Karpas-422 (cell line): ENCODE measurements around the gene MAP4. TPM values are rescaled to one million over a fixed set of nuclear protein-coding genes. Genes with fewer than 3 reads are reported as not detected.

Experiments
- DNase-seq: peaks from one replicate; pipeline ENCODE4 v3.0.0-alpha.2; 2015
- H2AFZ ChIP-seq: fragments of 200-600 bp; sonication (generic); 2 replicates; pipeline ENCODE4 v1.6.1; 2014; ENCODE audit warnings: antibody characterized with exemption, low read length, mixed read lengths
- H3K27ac ChIP-seq: fragments of 200-600 bp; sonication (generic); 2 replicates; pipeline ENCODE4 v1.5.1; 2014; ENCODE audit warnings: mild to moderate bottlenecking, low read length, moderate library complexity
- H3K27me3 ChIP-seq: fragments of 200-600 bp; sonication (generic); 2 replicates; pipeline ENCODE4 v1.6.1; 2014; ENCODE audit warnings: low read length, mixed read lengths
- H3K36me3 ChIP-seq: fragments of 200-600 bp; sonication (generic); 2 replicates; pipeline ENCODE4 v1.6.1; 2014; ENCODE audit warnings: low read length, mixed read lengths; ENCODE audit not compliant: insufficient read depth
- H3K4me1 ChIP-seq: fragments of 200-600 bp; sonication (generic); 2 replicates; pipeline ENCODE4 v1.6.1; 2014; ENCODE audit warnings: mild to moderate bottlenecking, low read length, mixed read lengths
- H3K4me2 ChIP-seq: fragments of 200-600 bp; sonication (generic); 2 replicates; pipeline ENCODE4 v1.6.1; 2014; ENCODE audit warnings: low read length, low read depth, mild to moderate bottlenecking; ENCODE audit not compliant: poor library complexity, severe bottlenecking
- H3K4me3 ChIP-seq: fragments of 200-600 bp; sonication (generic); 2 replicates; pipeline ENCODE4 v1.5.1; 2014; ENCODE audit warnings: mild to moderate bottlenecking, antibody characterized with exemption, low read length, mixed read lengths
- H3K79me2 ChIP-seq: fragments of 200-600 bp; sonication (generic); 2 replicates; pipeline ENCODE4 v1.6.1; 2014; ENCODE audit warnings: mild to moderate bottlenecking, low read length, mixed read lengths
- H3K9ac ChIP-seq: fragments of 200-600 bp; sonication (generic); 2 replicates; pipeline ENCODE4 v1.6.0; 2014; ENCODE audit warnings: low read length
- H3K9me2 ChIP-seq: fragments of 200-600 bp; sonication (generic), shearing (Covaris generic); replicated peaks from 2 replicates; pipeline ENCODE4 v1.6.0; 2014; ENCODE audit warnings: mild to moderate bottlenecking, low read length, moderate library complexity; ENCODE audit not compliant: insufficient read depth
- H3K9me3 ChIP-seq: fragments of 300-700, 200-600 bp; sonication (generic); 2 replicates; pipeline ENCODE4 v1.6.1; 2014; ENCODE audit warnings: low read length, mixed read lengths
- H4K20me1 ChIP-seq: fragments of 200-600 bp; sonication (generic); 2 replicates; pipeline ENCODE4 v1.6.1; 2014; ENCODE audit warnings: mild to moderate bottlenecking, antibody characterized with exemption, low read length, low read depth; ENCODE audit not compliant: insufficient read depth
- total RNA-seq: library from RNA; depleted of rRNA; stranded (reverse); fragments of >200 nt; shearing (Covaris generic); gene quantifications from 2 replicates; pipeline ENCODE4 v1.2.3, GENCODE V29; 2014; ENCODE audit warnings: low replicate concordance

Gene MAP4
- total RNA-seq, 1 experiment from 2014 or later: 45.6 TPM

DNA sequence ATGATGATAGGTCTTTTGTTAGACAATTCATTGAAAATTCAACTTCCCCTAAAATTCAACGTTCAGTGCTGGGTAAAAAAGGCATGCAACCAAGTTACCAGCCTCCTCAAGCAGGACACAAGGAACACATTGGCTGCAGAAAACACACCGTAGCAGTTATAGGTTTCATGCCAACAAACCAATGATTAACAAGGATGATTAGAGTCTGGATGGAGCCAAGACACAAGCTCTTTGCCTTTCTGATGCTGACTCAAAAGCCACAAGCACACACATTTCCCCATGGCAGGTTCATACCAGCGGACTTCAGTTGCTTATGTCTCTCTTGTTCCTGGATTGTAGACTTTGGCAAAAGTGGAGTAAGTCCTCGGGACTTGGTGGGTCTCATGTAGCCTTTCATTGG lies 107.5 kb downstream of the MAP4 start:
- Histone ChIP-seq H3K4me1 (no peaks in the 10 kb centered on the region), H3K79me2 (no peaks in the 10 kb centered on the region), H2AFZ (no peak overlapping the region), H3K4me2 (no peak overlapping the region), H3K9me3 (no peaks in the 10 kb centered on the region), H3K27me3 (no peaks in the 10 kb centered on the region), H3K27ac (no peak overlapping the region), H3K9ac (no peak overlapping the region), H4K20me1 (no peaks in the 10 kb centered on the region), H3K4me3 (no peak overlapping the region), H3K36me3 (no peaks in the 10 kb centered on the region; the same call in 1 of the 2 replicates), H3K9me2 (no peaks in the 10 kb centered on the region)
- DNase-seq: no peak

DNA sequence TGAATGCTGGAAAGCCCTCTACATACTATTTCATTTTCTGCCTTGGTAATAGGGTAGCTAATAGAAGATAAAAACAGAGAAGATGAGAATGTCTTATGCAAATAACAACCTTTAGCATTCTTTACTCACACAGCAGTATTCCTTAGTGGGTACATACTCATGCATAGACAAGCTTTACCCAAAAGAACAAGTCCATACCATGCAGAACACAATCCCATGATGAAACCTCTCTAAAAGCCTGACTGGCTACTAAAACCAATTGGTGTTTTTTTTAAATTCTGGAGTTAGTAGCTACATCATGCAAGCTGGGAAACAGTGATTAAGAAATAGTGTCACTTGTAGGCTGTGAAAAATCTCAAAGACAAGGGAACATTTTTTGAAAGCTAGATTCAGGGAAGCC lies 108.4 kb downstream of the MAP4 start:
- DNase-seq: no peak
- no peaks in the 10 kb centered on the region; the same call in 1 of the 2 replicates for H3K36me3 ChIP-seq
- no peak overlapping the region for H3K4me2 ChIP-seq
- H2AFZ ChIP-seq: no peak overlapping the region
- H3K79me2 ChIP-seq: no peaks in the 10 kb centered on the region
- H3K9me3 ChIP-seq: no peaks in the 10 kb centered on the region
- no peak overlapping the region for H3K9ac ChIP-seq
- no peaks in the 10 kb centered on the region for H3K9me2 ChIP-seq
- H3K4me3 ChIP-seq: no peak overlapping the region
- H3K27ac ChIP-seq: no peak overlapping the region
- no peaks in the 10 kb centered on the region for H4K20me1 ChIP-seq
- H3K27me3 ChIP-seq: no peaks in the 10 kb centered on the region
- no peaks in the 10 kb centered on the region for H3K4me1 ChIP-seq

DNA sequence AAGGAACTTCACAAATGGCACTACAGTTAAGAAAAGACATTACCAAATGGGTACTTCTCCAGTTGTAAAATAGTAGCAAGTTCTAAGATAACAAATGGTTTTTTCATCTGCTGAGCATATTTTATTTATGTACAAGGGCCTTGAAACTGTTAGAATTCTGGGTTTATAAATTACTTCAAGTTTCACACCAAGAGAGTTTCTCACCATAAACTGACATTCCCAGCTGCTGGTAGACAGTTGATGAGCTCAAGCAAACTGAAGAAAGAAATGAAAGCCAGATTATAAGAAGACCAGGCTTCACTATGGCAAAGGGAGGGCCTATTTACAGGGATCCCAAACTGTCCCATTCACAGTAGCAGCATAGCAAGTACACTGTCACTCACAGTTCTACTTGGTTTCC lies 113.5 kb downstream of the MAP4 start:
- H3K4me2 ChIP-seq: no peak overlapping the region
- no peak overlapping the region for H3K4me3 ChIP-seq
- H3K9ac ChIP-seq: no peak overlapping the region
- no peaks in the 10 kb centered on the region for H3K9me3 ChIP-seq
- no peak overlapping the region for H3K27ac ChIP-seq
- H3K36me3 ChIP-seq: no peaks in the 10 kb centered on the region
- no peak for DNase-seq
- H3K27me3 ChIP-seq: no peaks in the 10 kb centered on the region
- H3K79me2 ChIP-seq: no peaks in the 10 kb centered on the region
- no peak overlapping the region for H2AFZ ChIP-seq
- H3K9me2 ChIP-seq: no peaks in the 10 kb centered on the region
- H3K4me1 ChIP-seq: no peaks in the 10 kb centered on the region
- H4K20me1 ChIP-seq: no peaks in the 10 kb centered on the region

DNA sequence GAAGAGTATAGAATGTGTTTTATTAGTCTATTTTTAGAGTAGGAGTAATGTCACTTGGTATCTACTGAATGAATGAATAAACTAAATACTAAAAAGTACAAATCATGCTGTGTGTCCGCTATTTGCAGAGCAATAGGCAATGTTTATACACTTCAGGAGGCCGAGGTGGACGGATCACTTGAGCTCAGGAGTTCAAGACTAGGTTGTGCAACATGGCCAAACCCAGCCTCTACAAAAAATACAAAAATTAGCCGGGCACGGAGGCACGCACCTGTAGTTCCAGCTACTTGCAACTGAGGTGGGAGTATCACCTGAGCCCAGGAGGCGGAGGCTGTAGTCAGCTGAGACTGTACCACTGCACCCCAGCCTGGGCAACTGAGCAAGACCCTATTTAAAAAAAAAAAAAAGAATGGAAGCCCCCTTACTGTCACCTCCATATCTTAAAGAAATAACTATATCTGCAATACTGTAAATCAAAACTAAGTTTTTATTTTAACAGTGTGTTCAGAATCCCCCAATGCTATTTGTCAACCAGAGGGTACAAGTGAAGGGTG lies 114.9 kb downstream of the MAP4 start:
- Histone ChIP-seq H3K36me3 (no peaks in the 10 kb centered on the region), H4K20me1 (no peaks in the 10 kb centered on the region), H2AFZ (no peak overlapping the region), H3K9ac (no peak overlapping the region), H3K27me3 (no peaks in the 10 kb centered on the region), H3K9me3 (no peaks in the 10 kb centered on the region), H3K4me3 (no peak overlapping the region), H3K9me2 (no peaks in the 10 kb centered on the region), H3K79me2 (no peaks in the 10 kb centered on the region), H3K4me2 (no peak overlapping the region), H3K27ac (no peak overlapping the region), H3K4me1 (no peaks in the 10 kb centered on the region)
- no peak for DNase-seq

DNA sequence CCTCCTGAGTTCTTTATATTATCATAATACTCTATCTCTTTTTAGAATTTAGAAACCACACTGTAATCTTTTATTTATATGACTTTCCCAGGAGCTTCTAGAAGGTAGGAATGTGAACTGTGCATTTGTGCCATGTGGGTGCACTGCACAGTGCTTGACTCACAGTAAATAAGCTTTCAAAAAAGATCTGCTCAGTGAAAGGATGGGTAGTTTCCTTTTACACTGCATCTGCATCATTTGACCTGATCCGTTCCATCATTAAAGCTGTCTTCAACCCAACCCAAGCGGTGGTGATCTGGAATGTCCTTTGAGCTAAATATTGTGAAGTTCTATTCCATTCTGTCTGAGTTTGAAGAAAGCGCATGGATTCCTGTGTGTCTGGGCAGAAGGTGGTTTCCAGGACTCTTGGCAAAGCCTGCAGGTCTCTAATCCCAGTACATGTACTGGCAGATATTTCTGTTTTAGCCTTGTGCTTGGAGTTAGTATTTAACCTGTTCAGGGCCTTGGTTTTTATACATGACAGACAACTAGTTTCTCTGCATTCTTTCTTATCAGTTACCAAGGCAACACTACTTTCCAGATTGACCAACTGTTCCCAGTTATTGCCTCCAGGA lies 116.6 kb downstream of the MAP4 start:
- Histone ChIP-seq H3K9ac (no peak overlapping the region), H3K9me2 (no peaks in the 10 kb centered on the region), H3K4me3 (no peak overlapping the region), H4K20me1 (no peaks in the 10 kb centered on the region), H2AFZ (no peak overlapping the region), H3K4me1 (no peaks in the 10 kb centered on the region), H3K27ac (no peak overlapping the region), H3K4me2 (no peak overlapping the region), H3K36me3 (no peaks in the 10 kb centered on the region), H3K9me3 (no peaks in the 10 kb centered on the region), H3K79me2 (peaks cover 7% of the 10 kb centered on the region; the same call in 1 of the 2 replicates), H3K27me3 (no peaks in the 10 kb centered on the region)
- no peak for DNase-seq

DNA sequence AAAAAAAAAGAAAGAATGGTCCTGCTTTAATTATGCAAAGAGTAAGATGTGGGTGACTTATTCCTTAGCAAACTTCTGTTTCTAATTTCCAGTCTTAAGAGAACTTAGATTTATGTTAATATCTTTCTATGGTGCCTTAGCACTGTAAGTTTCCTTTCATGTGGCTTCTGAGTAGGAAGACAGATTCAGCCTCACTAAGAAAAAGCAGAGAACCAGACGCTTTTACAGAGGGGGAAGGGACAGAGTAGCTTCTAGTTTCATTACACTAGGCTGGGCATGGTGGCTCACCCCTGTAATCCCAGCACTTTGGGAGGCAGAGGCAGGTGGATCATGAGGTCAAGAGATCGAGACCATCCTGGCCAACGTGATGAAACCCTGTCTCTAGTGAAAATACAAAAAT lies 118.3 kb downstream of the MAP4 start:
- Histone ChIP-seq H3K9me2 (no peaks in the 10 kb centered on the region), H3K27ac (no peak overlapping the region), H3K79me2 (peaks cover 7% of the 10 kb centered on the region; the same call in 1 of the 2 replicates), H3K4me3 (no peak overlapping the region), H3K4me1 (no peaks in the 10 kb centered on the region), H3K36me3 (no peaks in the 10 kb centered on the region), H2AFZ (no peak overlapping the region), H3K9ac (no peak overlapping the region), H4K20me1 (no peaks in the 10 kb centered on the region), H3K9me3 (no peaks in the 10 kb centered on the region), H3K27me3 (no peaks in the 10 kb centered on the region), H3K4me2 (no peak overlapping the region)
- DNase-seq: no peak

DNA sequence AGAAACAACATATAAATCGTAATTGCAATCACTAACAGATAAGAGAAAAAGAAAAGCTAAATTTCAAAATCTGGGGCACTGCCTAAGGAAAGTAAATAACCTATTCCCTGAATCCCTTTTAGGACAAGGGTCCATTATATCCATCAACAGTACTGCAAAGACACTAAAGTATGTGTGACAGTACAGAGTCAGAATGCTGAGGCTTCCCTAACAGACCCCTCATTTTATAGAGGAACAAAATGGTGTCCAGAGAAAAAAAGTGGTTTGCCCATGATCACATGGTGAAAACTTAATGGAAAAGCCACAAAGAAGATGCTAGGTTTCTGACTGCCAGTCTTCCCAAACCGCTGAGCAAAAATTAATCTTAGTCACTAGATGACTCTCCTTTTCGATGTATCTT lies 119.5 kb downstream of the MAP4 start:
- no peak overlapping the region for H3K27ac ChIP-seq
- H3K9me3 ChIP-seq: no peaks in the 10 kb centered on the region
- no peaks in the 10 kb centered on the region for H3K9me2 ChIP-seq
- no peak overlapping the region for H3K9ac ChIP-seq
- no peak overlapping the region for H2AFZ ChIP-seq
- H3K4me3 ChIP-seq: no peak overlapping the region
- no peak for DNase-seq
- H3K4me1 ChIP-seq: no peaks in the 10 kb centered on the region
- no peaks in the 10 kb centered on the region for H3K36me3 ChIP-seq
- H4K20me1 ChIP-seq: no peaks in the 10 kb centered on the region
- H3K4me2 ChIP-seq: no peak overlapping the region
- no peaks in the 10 kb centered on the region for H3K27me3 ChIP-seq
- peaks cover 7% of the 10 kb centered on the region; the same call in 1 of the 2 replicates for H3K79me2 ChIP-seq

DNA sequence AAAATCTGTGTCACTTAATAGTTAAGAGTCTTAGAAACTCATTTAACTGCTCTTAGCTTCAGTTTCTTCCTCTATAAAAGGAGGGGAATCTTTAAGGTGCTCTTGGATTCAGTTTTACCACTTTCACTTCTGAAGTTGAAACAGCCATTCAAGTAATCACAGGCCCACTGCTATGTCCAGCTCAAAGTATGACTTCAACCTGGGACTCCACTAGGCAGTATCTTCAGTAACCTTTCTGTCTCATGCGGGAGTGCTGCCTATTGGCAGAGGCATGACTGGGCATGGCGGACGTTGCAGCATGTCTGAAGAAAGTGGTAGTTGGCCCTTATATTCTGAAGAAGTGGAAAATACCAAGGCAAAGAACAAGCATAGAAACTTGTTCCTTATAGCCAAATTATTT lies 121.0 kb downstream of the MAP4 start:
- no peaks in the 10 kb centered on the region for H3K9me2 ChIP-seq
- no peaks in the 10 kb centered on the region for H3K9me3 ChIP-seq
- no peaks in the 10 kb centered on the region for H3K36me3 ChIP-seq
- H3K4me1 ChIP-seq: no peaks in the 10 kb centered on the region
- peaks cover 7% of the 10 kb centered on the region; the same call in 1 of the 2 replicates for H3K79me2 ChIP-seq
- no peak overlapping the region for H2AFZ ChIP-seq
- H3K4me3 ChIP-seq: no peak overlapping the region
- no peak overlapping the region for H3K4me2 ChIP-seq
- no peaks in the 10 kb centered on the region for H3K27me3 ChIP-seq
- H3K9ac ChIP-seq: no peak overlapping the region
- no peak for DNase-seq
- H4K20me1 ChIP-seq: no peaks in the 10 kb centered on the region
- no peak overlapping the region for H3K27ac ChIP-seq
